ENCODE measurements around the gene TXNDC17. TPM values are rescaled to one million over a fixed set of nuclear protein-coding genes. Genes with fewer than 3 reads are reported as not detected.
"Not testable (repeated sequence)": the region's sequence is repeated elsewhere in the genome, so short reads cannot be mapped to it uniquely, and the experiment has no call there.

The TXNDC17 gene
- total RNA-seq, 1 experiment from 2014 or later: 136 TPM

DNA sequence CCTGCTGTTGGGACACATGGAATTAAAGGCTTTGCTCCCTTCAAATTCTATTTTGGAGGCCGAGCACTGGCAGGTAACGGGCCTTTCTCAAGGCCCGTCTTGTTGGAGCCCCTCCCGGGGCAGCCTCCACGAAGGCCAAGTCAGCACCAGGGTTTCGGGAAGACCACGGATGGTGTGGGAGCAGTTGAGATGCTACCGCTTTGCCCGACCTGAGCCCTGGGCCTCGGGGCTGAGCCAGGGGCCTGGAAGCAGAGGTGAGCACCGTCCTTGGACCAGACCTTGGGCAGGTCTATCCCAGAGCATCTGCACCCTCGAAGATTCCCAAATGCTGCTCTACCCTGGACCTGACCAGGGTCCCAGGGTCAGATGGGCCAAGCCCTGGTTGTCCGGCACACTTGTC is 33.7 kb downstream of the TXNDC17 start:
- DNase-seq (ENCODE audit: low read depth, low spot score): no peak
- in situ Hi-C loops (cut with HindIII; ENCODE audit: low pct_unique_long_range_greater_than_20kb, low sequenced_read_pairs): no loop called here

DNA sequence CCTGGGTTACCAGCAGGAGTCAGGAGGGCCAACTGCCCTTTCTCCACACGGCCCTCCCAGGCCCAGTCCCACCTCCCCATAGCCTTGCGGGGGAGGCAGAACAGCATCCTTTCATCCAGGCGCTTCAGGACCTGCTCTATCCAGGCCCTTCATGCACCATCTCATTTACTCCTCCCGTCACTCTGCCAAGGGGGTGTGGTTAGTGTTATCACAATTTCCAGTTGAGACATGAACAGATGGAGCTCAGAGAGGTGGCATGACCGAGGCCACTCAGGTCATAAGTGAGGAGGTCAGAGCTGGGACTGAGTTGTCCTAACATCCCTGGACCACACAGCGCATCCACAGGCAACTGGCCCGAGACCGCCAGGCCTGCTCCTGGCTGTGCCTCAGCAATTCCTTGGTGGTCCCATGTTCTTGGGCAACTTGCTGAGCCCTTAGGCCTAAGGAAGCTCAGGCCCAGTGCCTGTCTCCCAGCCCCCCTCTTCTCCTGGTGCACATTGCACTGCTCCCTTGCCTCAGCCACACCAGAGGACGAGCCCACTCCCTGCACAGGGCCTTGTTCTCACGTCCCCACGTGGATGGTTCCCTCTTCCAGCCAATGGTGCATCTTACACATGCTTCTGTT is 34.5 kb downstream of the TXNDC17 start:
- DNase-seq (ENCODE audit: low read depth, low spot score): no peak
- in situ Hi-C loops (cut with HindIII; ENCODE audit: low pct_unique_long_range_greater_than_20kb, low sequenced_read_pairs): no loop called here

- DNase-seq (ENCODE audit: low read depth, low spot score): no peak
- in situ Hi-C loops (cut with HindIII; ENCODE audit: low pct_unique_long_range_greater_than_20kb, low sequenced_read_pairs): no loop called here
Measured at GRCh38 chr17:6676802-6677157, 35.9 kb downstream of the TXNDC17 start.

DNA sequence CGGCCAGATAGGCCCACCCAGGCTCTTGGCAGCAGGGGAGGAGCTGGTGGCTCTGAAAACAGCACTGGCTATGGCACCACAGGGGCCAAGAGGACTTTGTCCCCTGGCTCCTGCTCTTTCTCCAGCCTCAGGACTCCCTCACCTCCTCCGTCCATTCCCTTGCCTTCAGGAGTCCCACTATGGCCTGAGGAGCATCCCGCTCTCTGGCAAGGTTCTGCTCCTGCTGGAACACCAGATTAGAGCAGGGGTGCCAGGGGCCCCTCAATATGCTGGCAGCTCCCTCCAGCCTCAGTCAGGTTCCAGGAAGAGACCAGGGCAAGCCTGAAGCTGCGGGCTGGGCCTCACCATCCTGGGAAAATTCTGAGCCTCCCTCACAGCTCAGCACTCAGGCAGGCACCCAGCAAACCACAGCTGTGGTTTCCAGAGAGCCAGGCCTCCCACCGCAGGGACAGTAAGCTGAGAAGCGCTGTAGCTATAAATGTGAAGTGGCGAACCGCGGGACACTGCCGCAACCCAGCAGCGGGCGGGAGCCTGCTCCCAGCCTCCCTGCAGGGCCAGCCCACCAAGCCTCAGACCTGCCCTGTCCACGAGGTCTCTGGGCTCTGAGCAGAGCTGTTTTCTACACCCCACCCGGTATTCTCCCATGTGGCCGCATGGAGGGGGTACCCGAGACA is 36.4 kb downstream of the TXNDC17 start:
- in situ Hi-C loops (cut with HindIII; ENCODE audit: low pct_unique_long_range_greater_than_20kb, low sequenced_read_pairs): no loop called here
- DNase-seq (ENCODE audit: low read depth, low spot score): no peak

- DNase-seq (ENCODE audit: low read depth, low spot score): no peak
- in situ Hi-C loops (cut with HindIII; ENCODE audit: low pct_unique_long_range_greater_than_20kb, low sequenced_read_pairs): no loop called here
Measured at GRCh38 chr17:6677946-6678345, 37.1 kb downstream of the TXNDC17 start.

DNA sequence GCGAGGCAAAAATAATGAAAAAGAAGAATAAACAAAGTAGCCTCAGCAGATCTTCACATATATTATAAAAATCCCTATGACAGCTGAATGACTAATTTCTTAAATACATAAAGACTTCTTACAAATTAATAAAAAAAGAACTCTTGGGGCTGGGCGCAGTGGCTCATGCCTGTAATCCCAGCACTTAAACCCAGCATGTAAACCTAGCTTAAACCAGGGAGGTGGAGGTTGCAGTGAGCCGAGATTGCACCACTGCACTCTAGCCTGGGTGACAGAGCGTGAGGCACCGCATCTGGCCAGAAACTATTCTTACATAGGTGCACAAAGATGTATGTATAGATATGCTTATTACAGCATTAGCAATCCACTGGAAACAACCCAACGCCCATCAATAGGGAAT is 38.4 kb downstream of the TXNDC17 start:
- no peak for DNase-seq (ENCODE audit: low read depth, low spot score)
- in situ Hi-C loops (cut with HindIII; ENCODE audit: low pct_unique_long_range_greater_than_20kb, low sequenced_read_pairs): no loop called here

- no peak for DNase-seq (ENCODE audit: low read depth, low spot score)
- in situ Hi-C loops (cut with HindIII; ENCODE audit: low pct_unique_long_range_greater_than_20kb, low sequenced_read_pairs): no loop called here
Measured at GRCh38 chr17:6681176-6681575, 40.3 kb downstream of the TXNDC17 start.

DNA sequence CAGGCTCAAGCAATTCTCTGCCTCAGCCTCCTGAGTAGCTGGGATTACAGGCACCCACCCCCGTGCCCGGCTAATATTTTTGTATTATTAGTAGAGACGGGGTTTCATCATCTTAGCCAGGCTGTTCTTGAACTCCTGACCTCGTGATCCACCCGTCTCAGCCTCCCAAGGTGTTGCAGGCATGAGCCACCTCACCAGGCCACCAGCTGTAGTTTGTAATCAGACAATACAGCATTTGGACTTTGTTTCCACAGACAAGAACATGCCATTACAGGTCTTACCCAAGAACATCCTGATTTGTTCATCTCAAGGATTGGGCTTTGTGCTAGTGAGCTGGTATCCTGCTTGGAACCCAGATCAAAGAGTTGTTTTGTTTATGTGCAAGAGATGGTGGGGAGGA is 40.8 kb downstream of the TXNDC17 start:
- in situ Hi-C loops (cut with HindIII; ENCODE audit: low pct_unique_long_range_greater_than_20kb, low sequenced_read_pairs): no loop called here

DNA sequence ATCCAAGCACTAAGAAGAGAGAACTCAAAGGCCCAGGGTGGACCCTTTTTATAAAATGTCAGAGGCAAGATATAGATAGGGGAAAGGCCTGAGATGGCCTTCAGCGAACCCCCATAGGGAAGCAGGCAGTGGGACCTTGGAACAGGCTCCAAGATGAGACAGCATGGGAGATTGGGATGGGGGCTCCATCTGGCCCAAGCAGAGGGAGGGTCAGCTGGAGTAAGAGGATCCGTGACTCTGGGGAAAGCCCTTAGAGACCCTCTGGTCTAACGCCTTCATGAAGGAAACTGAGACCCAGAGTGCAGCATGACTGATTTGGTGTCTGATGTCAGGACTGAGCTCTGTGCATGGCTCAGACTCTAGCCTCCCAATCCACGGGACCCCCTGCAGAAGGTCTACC is 41.5 kb downstream of the TXNDC17 start:
- DNase-seq (ENCODE audit: low read depth, low spot score): no peak
- in situ Hi-C loops (cut with HindIII; ENCODE audit: low pct_unique_long_range_greater_than_20kb, low sequenced_read_pairs): no loop called here

More for the DNA sequence above, 40.8 kb downstream of the TXNDC17 start:
- no peak for DNase-seq (ENCODE audit: low read depth, low spot score)

DNA sequence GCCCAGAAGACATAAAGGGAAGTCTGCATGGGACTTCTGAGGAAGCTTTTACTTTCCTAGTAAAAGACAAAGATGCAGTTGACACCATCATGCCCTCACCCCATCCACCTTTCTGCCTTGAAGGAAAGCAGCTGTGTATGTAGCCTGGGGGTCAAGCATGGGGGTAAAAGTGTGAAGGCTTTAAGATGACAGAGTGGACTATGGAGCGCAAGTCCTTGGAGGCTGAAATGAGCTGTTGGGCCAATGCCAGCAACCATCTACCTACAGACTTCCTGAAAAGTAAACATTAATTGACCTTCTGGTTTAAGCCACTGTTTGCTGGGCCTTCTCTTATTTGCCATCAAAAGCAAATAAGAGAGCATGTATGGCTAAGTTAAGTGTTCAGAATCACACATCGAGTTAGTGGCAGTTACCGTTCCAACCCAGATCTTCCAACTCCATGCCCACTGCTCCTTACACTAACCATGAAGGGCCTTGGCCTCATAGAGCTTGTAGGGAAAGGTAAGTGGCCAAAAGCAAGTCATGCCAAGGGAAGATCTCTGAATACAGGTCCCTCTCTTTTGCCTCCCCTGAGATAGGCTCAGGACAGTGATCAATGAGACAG is 42.3 kb downstream of the TXNDC17 start:
- DNase-seq (ENCODE audit: low read depth, low spot score): no peak
- in situ Hi-C loops (cut with HindIII; ENCODE audit: low pct_unique_long_range_greater_than_20kb, low sequenced_read_pairs): no loop called here

DNA sequence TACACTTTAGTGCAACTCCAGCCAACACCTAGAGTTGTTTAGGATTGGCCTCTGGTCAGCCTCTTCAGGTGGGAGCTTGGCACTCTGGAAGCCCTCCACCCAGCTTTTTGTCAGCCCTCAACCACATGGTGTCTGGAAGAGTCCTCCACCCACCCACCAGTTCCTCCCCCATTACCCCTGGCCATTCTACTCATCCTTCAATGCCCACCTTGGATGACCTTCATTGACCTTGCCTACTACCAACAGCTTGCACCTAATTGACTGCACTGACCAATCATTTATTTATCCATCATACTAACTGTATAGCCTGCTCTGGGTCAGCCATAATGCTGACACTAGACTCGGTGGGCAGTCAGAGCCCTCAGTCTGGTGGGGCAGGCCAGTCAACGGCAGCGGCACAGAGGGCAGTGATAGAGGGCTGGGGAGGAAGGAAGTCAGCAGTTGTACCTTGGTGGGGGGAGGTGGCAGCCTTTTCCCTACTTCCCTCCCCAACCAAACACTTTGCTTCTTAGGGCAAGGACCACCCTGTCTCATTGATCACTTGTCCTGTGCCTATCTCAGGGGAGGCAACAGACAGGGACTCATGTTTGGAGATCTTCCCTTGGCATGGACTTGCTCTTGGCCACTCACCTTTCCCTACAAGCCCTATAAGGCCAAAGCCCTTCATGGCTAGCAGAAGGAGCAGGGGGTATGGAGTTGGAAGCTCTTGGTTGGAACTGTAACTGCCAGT is 43.0 kb downstream of the TXNDC17 start:
- DNase-seq (ENCODE audit: low read depth, low spot score): no peak
- in situ Hi-C loops (cut with HindIII; ENCODE audit: low pct_unique_long_range_greater_than_20kb, low sequenced_read_pairs): no loop called here

- in situ Hi-C loops (cut with HindIII; ENCODE audit: low pct_unique_long_range_greater_than_20kb, low sequenced_read_pairs): no loop called here
- DNase-seq (ENCODE audit: low read depth, low spot score): no peak
Measured at GRCh38 chr17:6684460-6684783, 43.6 kb downstream of the TXNDC17 start.

DNA sequence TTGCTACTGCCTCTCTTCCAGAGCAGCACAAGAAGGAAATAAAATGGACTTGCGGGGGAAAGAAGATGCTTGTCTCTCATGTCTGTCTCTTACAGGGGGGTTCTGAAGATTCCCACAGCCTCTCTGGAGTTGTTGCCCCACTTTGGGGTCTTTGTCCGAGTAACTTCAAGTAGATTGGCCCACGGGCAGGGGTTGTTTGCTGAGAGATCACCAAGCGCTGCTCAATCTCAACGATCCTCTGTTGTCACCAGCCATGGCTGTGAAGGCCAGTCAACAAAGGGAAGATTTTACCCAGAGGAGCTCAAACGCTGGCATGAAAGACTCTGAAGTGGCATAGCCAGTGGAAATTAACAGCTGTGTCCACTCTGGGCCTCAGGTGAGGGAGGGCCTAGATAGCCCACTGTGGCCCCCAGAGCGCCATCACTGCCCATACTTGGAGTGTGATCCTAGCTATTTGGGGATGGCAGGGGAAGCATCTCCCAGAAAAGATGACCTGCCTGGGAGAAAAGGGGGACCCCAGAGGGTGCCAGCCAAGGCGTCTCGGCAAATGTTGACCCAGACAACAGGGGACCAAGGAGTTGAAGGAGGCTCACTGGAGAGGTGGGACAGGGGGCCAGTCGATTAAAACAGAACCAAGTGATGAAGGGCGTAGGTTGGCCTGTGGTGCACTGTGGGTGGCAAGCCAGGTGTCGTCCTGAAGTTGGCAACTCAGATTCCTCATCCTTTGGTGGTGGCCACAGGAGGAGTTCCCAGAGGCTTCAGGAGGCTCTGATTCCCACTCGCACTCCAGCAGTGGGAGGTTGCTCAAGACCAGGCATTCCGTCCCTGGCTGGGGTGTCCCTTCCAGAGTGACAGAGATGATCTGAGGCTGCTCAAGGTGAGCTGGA is 44.3 kb downstream of the TXNDC17 start:
- in situ Hi-C loops (cut with HindIII; ENCODE audit: low pct_unique_long_range_greater_than_20kb, low sequenced_read_pairs): no loop called here
- no peak for DNase-seq (ENCODE audit: low read depth, low spot score)

DNA sequence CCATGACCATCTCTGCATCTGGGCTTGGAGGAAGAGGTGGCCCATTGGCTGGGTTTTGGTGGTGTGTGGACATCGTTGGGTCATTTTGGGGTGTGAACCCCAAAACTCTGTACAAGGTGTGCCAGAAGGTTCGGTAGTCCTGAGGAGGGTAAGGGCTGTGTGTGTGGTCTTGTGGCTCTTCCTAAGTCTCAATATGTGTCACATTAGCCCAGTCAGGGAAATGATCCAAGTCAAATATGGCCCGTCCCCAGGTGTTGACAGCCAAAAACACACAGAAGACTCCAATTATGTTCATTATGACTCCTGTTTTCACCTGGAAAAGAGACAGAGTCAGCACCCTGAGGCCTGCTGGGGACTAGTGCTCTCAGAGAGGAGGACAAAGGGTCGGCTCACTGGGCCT is 45.2 kb downstream of the TXNDC17 start:
- in situ Hi-C loops (cut with HindIII; ENCODE audit: low pct_unique_long_range_greater_than_20kb, low sequenced_read_pairs): no loop called here
- DNase-seq (ENCODE audit: low read depth, low spot score): no peak

DNA sequence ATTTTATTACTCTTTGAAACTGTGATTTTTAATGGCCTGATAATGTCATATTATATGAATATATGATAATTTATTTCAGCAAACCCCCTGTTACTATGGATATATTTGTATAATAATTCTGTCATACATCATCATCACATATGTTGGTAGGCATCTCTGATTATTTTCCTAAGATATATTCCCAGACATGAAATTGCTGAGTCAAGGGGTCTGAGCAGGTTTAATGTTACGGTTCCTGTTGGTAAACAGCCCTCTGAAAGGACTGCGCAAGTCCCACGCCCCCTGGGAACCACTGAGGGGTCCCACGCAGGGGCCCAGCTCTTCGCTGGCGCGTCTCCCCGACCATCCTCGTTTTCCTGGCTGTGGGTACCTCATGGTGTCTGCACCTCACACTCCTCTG is 48.1 kb downstream of the TXNDC17 start:
- no peak for DNase-seq (ENCODE audit: low read depth, low spot score)
- in situ Hi-C loops (cut with HindIII; ENCODE audit: low pct_unique_long_range_greater_than_20kb, low sequenced_read_pairs): no loop called here

DNA sequence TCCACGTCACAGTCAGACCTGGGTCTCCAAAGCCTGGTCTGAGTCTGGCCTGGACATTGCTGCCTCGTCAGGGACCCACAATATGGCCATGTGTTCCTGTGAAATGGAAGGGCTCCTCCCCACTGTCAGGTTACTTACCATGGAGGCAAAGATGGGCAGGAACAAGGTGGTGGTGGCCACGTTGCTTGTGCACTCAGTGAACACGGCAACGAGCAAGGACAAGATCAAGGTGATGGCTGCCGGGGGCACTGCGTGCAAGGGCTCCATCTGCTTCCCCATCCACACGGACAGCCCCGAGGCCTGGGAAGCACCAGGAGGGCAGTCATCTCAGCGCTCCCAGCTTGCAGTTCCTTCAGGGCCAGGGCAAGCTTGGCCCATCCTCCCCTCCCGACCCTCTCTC is 49.8 kb downstream of the TXNDC17 start:
- in situ Hi-C loops (cut with HindIII; ENCODE audit: low pct_unique_long_range_greater_than_20kb, low sequenced_read_pairs): no loop called here
- no peak for DNase-seq (ENCODE audit: low read depth, low spot score)

GRCh38 chr17:6691546-6691945 is 50.7 kb downstream of the TXNDC17 start:
- DNase-seq (ENCODE audit: low read depth, low spot score): no peak
- in situ Hi-C loops (cut with HindIII; ENCODE audit: low pct_unique_long_range_greater_than_20kb, low sequenced_read_pairs): no loop called here

GRCh38 chr17:6691958-6692357 is 51.1 kb downstream of the TXNDC17 start:
- in situ Hi-C loops (cut with HindIII; ENCODE audit: low pct_unique_long_range_greater_than_20kb, low sequenced_read_pairs); DNase-seq (ENCODE audit: low read depth, low spot score): not testable (repeated sequence)
